ENCODE results near the gene EXOG.

The EXOG gene

GRCh38 chr3:38507120-38507519, 11.0 kb downstream of the EXOG start:
- Histone ChIP-seq H3K36me3 (replicated peaks; ENCODE audit: low read depth, low read length) (peaks cover 39% of the 10 kb centered on the region), H3K4me3 (ENCODE audit: low read length) (no peak overlapping the region), H2AFZ (ENCODE audit: low read depth, low read length) (no peak overlapping the region), H3K79me2 (ENCODE audit: low read length) (no peaks in the 10 kb centered on the region), H4K20me1 (ENCODE audit: insufficient read depth, low read length) (no peaks in the 10 kb centered on the region), H3K9ac (ENCODE audit: low read length) (no peak overlapping the region), H3K4me1 (ENCODE audit: low read length) (peaks cover 13% of the 10 kb centered on the region), H3K27ac (ENCODE audit: low read length) (no peak overlapping the region), H3K9me3 (ENCODE audit: insufficient read depth, low read length) (no peaks in the 10 kb centered on the region), H3K27me3 (ENCODE audit: low read depth, low read length) (no peaks in the 10 kb centered on the region), H3K4me2 (ENCODE audit: low read length) (no peak overlapping the region)
- no peak for TF ChIP-seq CTCF (IDR thresholded peaks at IDR 0.05; ENCODE audit: low read depth, low read length)
- TF ChIP-seq EZH2phosphoT487 (IDR thresholded peaks at IDR 0.05; ENCODE audit: low read depth) = no peak

- Histone ChIP-seq H4K20me1 (ENCODE audit: insufficient read depth, low read length) (no peaks in the 10 kb centered on the region), H3K4me1 (ENCODE audit: low read length) (peaks cover 13% of the 10 kb centered on the region), H3K9me3 (ENCODE audit: insufficient read depth, low read length) (no peaks in the 10 kb centered on the region), H2AFZ (ENCODE audit: low read depth, low read length) (no peak overlapping the region), H3K27me3 (ENCODE audit: low read depth, low read length) (no peaks in the 10 kb centered on the region), H3K4me2 (ENCODE audit: low read length) (no peak overlapping the region), H3K79me2 (ENCODE audit: low read length) (no peaks in the 10 kb centered on the region), H3K4me3 (ENCODE audit: low read length) (no peak overlapping the region), H3K9ac (ENCODE audit: low read length) (no peak overlapping the region), H3K36me3 (replicated peaks; ENCODE audit: low read depth, low read length) (peaks cover 35% of the 10 kb centered on the region), H3K27ac (ENCODE audit: low read length) (no peak overlapping the region)
- TF ChIP-seq CTCF (IDR thresholded peaks at IDR 0.05; ENCODE audit: low read depth, low read length) (no peak), EZH2phosphoT487 (IDR thresholded peaks at IDR 0.05; ENCODE audit: low read depth) (no peak)
Measured at GRCh38 chr3:38509732-38510131, 13.6 kb downstream of the EXOG start.

- Histone ChIP-seq H3K79me2 (ENCODE audit: low read length) (no peaks in the 10 kb centered on the region), H3K9ac (ENCODE audit: low read length) (no peak overlapping the region), H3K4me1 (ENCODE audit: low read length) (peaks cover 13% of the 10 kb centered on the region), H4K20me1 (ENCODE audit: insufficient read depth, low read length) (no peaks in the 10 kb centered on the region), H3K9me3 (ENCODE audit: insufficient read depth, low read length) (no peaks in the 10 kb centered on the region), H3K4me2 (ENCODE audit: low read length) (no peak overlapping the region), H3K4me3 (ENCODE audit: low read length) (no peak overlapping the region), H3K27ac (ENCODE audit: low read length) (no peak overlapping the region), H3K27me3 (ENCODE audit: low read depth, low read length) (no peaks in the 10 kb centered on the region), H3K36me3 (replicated peaks; ENCODE audit: low read depth, low read length) (peaks cover 36% of the 10 kb centered on the region), H2AFZ (ENCODE audit: low read depth, low read length) (no peak overlapping the region)
- TF ChIP-seq EZH2phosphoT487 (IDR thresholded peaks at IDR 0.05; ENCODE audit: low read depth) (no peak), CTCF (IDR thresholded peaks at IDR 0.05; ENCODE audit: low read depth, low read length) (no peak)
Measured at GRCh38 chr3:38510631-38511030, 14.5 kb downstream of the EXOG start.

- no peak overlapping the region for H3K4me2 ChIP-seq (ENCODE audit: low read length)
- no peak overlapping the region for H3K9ac ChIP-seq (ENCODE audit: low read length)
- H3K4me3 ChIP-seq (ENCODE audit: low read length) = no peak overlapping the region
- no peaks in the 10 kb centered on the region for H3K9me3 ChIP-seq (ENCODE audit: insufficient read depth, low read length)
- no peaks in the 10 kb centered on the region for H3K27me3 ChIP-seq (ENCODE audit: low read depth, low read length)
- no peak overlapping the region for H3K27ac ChIP-seq (ENCODE audit: low read length)
- TF ChIP-seq CTCF (IDR thresholded peaks at IDR 0.05; ENCODE audit: low read depth, low read length) (no peak), EZH2phosphoT487 (IDR thresholded peaks at IDR 0.05; ENCODE audit: low read depth) (no peak)
- no peaks in the 10 kb centered on the region for H4K20me1 ChIP-seq (ENCODE audit: insufficient read depth, low read length)
- H3K4me1 ChIP-seq (ENCODE audit: low read length) = peaks cover 8% of the 10 kb centered on the region
- no peak overlapping the region for H2AFZ ChIP-seq (ENCODE audit: low read depth, low read length)
- no peaks in the 10 kb centered on the region for H3K79me2 ChIP-seq (ENCODE audit: low read length)
- H3K36me3 ChIP-seq (replicated peaks; ENCODE audit: low read depth, low read length) = peaks cover 34% of the 10 kb centered on the region
Measured at GRCh38 chr3:38511546-38511945, 15.4 kb downstream of the EXOG start.
